Measurements from ENCODE around the gene ARHGAP6. TPM values are rescaled to one million over a fixed set of nuclear protein-coding genes. Genes with fewer than 3 reads are reported as not detected.

Gene ARHGAP6
- total and polyA plus RNA-seq, 9 of the 15 experiments (the other 6 are each of a cell fraction or from before 2014, with no cell fraction given) = 12.5 to 63.6 (median 41.8) TPM

- no peak for TF ChIP-seq TEAD1 (CRISPR knock-in tag; IDR thresholded peaks at IDR 0.05)
- TF ChIP-seq HNRNPUL1 (IDR thresholded peaks at IDR 0.05; ENCODE audit: low read length) = no peak
- TF ChIP-seq KAT8 (IDR thresholded peaks at IDR 0.05; ENCODE audit: low read depth) = no peak
- TF ChIP-seq FOXJ3 (CRISPR knock-in tag; IDR thresholded peaks at IDR 0.05) = no peak
- peak; percentile 43 for TF ChIP-seq NCOR1 (IDR thresholded peaks at IDR 0.05)
- no peak for TF ChIP-seq TRIM25 (IDR thresholded peaks at IDR 0.05; ENCODE audit: borderline replicate concordance)
- TF ChIP-seq AFF1 (IDR thresholded peaks at IDR 0.05; ENCODE audit: low read depth in 1 of 2, partially characterized antibody in 2 of 2) = peak in 1 of 2 experiments; percentile 45
- no peak for TF ChIP-seq RREB1 (CRISPR knock-in tag; IDR thresholded peaks at IDR 0.05)
- TF ChIP-seq RBM34 (IDR thresholded peaks at IDR 0.05; ENCODE audit: borderline replicate concordance, insufficient read depth, low read length) = no peak
- TF ChIP-seq ETV6 (IDR thresholded peaks at IDR 0.05; ENCODE audit: borderline replicate concordance in 1 of 2, low read depth in 2 of 2, low read length in 1 of 2) = no peak
- no peak for TF ChIP-seq ETV6 (CRISPR knock-in tag; IDR thresholded peaks at IDR 0.05; ENCODE audit: borderline replicate concordance)
- no peak for TF ChIP-seq RBM22 (IDR thresholded peaks at IDR 0.05; ENCODE audit: low read depth, low read length, poor library complexity, severe bottlenecking)
- TF ChIP-seq RBM14 (IDR thresholded peaks at IDR 0.05; ENCODE audit: borderline replicate concordance, insufficient read depth, low read depth, low read length) = no peak
- TF ChIP-seq, protein P1, sequence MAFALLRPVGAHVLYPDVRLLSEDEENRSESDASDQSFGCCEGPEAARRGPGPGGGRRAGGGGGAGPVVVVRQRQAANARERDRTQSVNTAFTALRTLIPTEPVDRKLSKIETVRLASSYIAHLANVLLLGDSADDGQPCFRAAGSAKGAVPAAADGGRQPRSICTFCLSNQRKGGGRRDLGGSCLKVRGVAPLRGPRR (CRISPR knock-in tag; IDR thresholded peaks at IDR 0.05) = no peak
- TF ChIP-seq TFAM (CRISPR knock-in tag; conservative IDR thresholded peaks at IDR 0.05) = no peak
Measured at GRCh38 chrX:11588097-11588496, 77.6 kb downstream of the ARHGAP6 start (continued).
